CD1c-positive myeloid dendritic cell (primary cell): ENCODE results near the gene PRR15L.
"Not testable (repeated sequence)": the region's sequence is repeated elsewhere in the genome, so short reads cannot be mapped to it uniquely, and the experiment has no call there.

Experiments used
- DNase-seq: peaks from one replicate; pipeline ENCODE4 v3.0.0-alpha.2; 2016; ENCODE audit errors: extremely low spot score

The PRR15L gene, protein sequence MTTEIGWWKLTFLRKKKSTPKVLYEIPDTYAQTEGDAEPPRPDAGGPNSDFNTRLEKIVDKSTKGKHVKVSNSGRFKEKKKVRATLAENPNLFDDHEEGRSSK

DNA sequence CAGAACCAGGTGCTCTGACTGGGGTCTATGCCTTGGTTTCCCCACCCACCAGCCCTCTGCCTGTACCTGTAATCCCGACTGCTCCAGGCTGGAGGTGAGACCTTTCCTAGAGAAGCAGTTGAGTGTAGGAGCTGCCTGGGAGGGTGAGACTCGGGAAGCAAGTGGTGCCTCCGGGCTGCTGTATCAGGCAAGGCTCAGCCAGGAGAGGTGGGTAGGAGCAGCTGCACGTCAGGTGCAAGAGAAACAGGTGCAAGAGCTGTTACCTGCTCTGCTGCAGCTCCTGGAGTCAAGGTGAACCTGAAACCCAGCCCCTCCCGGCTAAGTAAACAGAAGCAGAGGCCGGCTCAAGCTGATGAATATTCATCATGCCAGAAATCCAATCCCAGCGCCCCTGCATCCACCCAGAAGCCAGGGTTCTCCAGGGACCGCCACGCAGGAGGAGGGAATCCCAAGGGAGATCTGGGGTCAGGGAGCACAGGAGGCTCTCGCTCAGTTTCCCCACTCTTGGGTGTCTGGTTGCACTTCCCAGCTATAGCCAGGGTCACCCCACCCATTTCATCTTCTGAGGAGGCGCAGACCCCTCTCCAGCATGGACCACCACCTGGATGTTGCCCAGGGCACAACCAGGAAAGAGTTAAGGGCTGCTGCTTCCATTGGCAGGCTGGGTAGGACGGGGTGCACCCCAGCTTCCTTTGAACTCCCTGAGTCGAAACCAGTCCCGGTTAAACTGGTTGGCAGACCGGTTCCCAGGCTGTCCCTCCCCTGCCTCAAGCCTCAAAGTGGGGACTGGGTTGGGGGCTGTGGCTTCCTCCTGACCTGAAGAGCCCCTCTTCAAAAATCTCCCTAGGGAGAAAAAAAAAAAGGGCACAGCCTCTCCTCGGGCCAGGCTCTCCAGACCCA, at the start of gene PRR15L:
Gene PRR15L, minus strand, starts transcription at position 293 of the 900 bp plus-strand sequence. CDS start 4,649 bp downstream, outside the sequence.
- DNase-seq: no peak

- peak; percentile 22 for DNase-seq
Measured at GRCh38 chr17:48006936-48007709, 49.4 kb upstream of the PRR15L start.

DNA sequence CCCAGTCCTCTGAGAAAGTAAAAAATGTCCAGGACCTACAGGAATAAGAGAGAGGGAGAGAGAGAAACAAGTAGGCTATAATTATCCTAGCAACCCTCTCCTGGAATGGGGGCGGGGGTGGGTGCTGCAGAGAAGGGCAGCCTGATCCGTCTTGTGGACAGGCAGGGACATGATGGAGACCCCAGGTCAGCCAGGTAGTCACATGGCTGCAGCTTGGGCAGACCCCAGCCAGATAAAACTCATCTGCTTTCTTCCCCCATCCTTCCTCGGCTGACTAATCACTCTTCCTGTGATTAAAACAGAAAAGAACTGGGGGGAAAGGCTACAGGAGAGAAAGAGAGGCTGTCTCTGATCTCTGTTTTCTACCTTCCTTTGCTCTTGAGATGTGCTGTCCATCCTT, 47.3 kb upstream of the PRR15L start:
- DNase-seq: no peak

DNA sequence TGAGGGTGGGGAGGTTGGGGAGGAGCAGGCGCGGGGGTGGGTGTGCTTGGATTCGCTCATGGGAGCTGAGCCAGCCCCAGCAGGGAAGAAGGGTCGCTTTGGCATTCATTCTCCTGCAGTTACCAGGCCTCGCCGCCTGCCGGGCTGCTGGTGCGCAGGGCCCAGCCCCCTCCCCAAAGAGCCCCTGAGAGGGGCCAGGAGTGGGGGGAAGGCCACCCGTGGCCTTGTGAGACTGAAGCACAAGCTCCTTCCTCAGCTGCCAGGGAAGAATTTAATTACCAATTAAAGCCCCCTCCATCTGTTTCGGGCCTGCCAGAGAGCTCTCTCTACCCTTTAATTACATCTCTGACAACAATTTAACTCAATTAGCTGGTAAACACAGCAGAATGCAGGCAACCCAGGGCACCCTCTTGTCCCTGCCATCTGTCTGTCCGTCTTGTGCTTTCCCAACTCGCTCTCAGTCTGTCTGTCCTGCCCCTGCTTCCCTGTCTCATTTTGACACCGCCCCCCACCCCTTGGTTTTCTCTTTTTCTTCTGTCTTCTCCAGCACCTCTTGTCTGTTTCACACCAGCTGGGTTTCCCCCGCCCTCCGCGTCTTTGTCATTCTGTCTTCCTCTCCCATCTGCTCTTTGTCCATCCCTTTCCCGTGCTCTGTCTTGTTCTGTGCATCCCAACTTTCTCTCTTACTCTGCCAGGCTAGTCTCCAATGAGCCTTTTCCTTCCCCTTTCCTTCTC, 45.9 kb upstream of the PRR15L start:
- DNase-seq: peak; percentile 22

DNA sequence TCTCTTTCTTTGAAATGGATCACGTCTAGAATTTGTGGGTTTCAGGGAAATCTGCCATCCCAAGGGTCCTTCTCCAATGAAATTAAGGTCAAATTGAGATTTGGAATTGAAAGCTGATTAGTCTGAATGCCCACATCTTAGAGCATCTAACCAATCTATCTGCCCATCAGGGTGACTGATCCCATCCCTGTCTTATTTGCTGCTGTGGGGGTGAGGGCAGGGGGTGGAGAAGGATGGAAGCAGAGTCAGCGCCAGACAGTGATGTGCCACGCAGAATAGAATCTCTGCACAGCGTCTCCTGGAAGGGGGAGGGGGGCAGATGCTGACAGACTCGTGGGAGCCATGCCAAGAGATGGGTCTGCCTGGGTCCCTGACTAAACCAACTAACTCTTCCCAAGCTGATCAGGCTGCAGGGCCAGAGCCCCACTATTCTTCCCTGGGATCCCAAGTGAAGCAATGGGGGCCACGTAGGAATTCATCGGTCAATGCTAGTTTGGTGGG, 45.3 kb upstream of the PRR15L start:
- no peak for DNase-seq

GRCh38 chr17:48002266-48002915, 44.7 kb upstream of the PRR15L start:
- DNase-seq: peak; percentile 91

- not testable (repeated sequence) for DNase-seq
Measured at GRCh38 chr17:48001657-48002056, 44.0 kb upstream of the PRR15L start.

- DNase-seq: peak; percentile 77
Measured at GRCh38 chr17:48001197-48001596, 43.5 kb upstream of the PRR15L start.

GRCh38 chr17:47999582-47999981, 41.9 kb upstream of the PRR15L start:
- peak; percentile 57 for DNase-seq

- no peak for DNase-seq
Measured at GRCh38 chr17:47998044-47998443, 40.4 kb upstream of the PRR15L start.

- peak; percentile 59 for DNase-seq
Measured at GRCh38 chr17:47997586-47997985, 39.9 kb upstream of the PRR15L start.

GRCh38 chr17:47996201-47996600, 38.5 kb upstream of the PRR15L start:
- no peak for DNase-seq

DNA sequence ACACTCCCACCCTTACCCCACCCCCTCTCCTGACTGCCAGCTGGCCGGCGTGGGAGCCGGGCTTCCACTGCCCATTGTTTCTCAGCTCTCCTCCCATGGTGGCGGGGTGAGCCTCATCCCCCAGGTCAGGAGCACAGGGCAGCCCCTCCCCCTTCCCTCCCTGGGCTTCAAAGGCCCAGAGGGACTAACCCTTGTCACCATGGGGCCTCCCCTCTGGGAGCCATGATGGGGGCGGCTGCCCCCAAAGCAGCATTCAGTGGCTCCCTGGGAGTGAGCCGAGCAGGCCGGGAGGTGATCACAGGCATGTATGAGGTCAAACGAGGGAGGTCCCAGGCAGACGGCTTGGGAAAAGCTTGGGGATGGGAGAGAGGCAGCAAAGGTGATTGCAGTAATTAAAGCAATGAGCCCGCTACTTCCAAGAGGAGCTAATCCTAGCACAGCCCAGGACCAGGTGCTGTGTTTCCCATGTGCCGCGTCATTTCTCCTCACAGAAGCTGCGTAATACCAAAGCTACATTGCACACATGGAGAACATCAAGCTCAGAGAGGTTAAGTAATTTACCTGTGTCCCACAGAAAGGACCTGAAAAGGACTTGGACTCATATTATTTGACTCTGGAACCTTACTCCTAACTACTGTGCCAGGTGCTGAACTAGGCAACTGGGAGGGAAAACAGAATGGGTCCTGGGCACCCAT, 37.7 kb upstream of the PRR15L start:
- no peak for DNase-seq

DNA sequence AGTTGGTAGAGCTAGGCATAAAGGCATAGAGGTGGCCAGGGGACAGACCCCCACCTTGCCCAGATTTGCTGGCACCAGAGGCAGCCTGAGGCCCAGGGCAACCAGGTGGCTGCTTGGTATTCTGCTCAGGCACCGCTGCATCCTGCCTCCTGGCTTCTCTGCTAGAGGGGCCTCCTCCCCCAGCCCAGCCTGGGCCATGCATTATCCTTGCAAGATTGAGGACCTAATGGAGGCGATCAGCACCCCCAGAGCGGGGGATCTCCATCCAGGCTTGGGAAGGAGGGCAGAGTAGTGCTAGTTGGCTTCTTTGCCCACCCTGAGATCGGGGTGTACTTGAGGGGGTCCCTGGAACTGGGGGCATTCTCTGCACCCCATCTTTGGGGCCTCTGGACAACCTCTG, 37.0 kb upstream of the PRR15L start:
- no peak for DNase-seq

DNA sequence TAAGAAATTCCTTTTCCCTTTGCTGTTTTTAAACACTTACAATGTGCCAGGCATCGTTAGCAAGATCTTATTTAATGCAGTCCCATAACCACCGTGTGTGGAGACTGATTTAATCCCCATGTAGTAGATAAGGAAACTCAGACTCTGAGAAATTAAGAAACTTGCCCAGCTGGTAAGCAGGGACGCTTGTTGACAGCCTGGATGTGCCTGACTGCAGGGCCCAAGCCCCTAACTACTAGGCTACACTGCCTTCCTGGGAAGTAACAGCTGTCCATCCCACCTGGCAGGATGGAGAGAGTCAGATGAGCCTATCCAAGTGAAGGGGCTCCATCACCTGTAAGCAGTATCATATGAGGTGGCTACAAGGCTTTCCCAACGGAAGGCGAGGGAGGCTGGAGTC, 36.3 kb upstream of the PRR15L start:
- DNase-seq: no peak

- no peak for DNase-seq
Measured at GRCh38 chr17:47993031-47993564, 35.4 kb upstream of the PRR15L start.

DNA sequence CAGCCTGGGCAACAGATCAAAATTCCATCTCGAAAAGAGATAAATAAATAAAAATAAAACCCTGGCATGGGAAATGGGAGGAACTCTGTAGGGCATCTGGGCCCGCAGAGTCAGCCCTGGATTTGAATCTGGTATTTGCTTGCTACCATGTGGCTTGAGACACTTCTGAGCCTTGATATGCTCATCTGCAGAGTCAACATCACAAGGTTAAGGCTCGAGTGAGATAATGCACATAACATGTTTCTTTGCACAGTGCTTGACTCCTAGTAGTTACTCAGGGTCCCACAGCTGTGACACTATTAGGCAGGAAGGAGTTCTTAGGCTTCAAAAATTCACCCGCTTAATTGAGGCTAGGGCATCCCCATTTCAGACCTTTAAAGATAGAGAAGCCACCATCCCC, 34.5 kb upstream of the PRR15L start:
- DNase-seq: no peak

DNA sequence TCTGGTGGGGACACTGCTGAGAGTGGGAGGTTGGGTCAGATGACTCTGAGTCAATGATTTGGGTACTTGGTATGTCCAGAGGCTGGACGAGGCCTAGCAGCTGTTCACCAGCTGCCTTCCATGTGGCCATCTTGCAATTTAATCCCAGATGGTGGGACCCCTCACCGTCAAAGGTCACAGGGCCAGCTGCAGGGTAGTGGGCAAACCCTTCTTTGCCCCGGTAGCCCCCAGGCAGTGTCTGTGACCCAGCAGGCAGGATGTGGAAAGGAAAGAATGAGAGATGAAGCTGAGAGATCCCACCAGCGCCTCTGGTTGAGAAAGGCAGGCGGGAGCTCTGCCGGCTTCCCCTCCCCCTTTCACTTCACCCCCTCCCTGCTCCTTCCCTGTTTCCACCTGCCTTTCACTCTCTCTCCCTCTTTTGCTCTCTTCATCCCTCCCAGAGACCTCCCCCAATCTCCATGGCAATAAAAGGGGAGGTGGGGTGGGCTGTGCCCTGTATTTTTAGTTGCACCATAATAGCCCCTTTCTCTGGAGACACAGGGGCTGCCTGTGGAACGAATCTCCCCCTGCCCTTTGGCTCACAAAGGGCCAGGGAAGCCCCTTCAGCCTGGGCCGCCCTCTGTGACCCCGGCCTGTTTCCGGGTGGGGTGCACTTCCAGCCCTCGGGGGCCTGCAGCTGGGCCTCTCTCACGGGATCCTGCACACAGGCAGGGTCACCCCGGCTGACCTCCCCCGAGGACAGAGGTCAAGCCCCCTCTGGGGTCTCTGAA, 33.5 kb upstream of the PRR15L start:
- DNase-seq: no peak

DNA sequence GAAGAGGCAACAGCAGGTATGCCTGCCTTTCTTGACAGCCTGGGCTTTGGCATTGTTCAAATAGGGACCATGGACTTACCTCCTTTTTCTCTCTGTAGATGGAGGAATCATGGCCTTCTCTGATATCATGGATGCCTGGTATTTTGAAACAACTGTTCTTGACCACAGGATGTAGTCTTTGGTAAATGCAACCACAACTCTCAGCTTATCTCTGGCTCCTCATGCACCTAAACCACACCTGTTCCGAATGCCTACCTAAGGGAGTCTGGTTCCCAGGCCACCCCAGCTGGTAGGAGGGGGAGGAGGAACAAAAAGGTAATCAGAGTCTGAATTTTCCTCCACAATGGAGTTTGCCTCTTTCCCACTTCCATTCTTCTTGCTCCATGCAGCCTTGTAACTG, 32.0 kb upstream of the PRR15L start:
- DNase-seq: no peak

- DNase-seq: no peak
Measured at GRCh38 chr17:47989159-47989558, 31.5 kb upstream of the PRR15L start.
